GM20431 (cell line): ENCODE data around the gene PHTF2.
"Not testable (repeated sequence)": the region's sequence is repeated elsewhere in the genome, so short reads cannot be mapped to it uniquely, and the experiment has no call there.

Experiments
- in situ Hi-C: fragments of 300-500 bp; cut with MseI, MboI; formaldehyde crosslinking; loops from one replicate; pipeline ENCODE4 v1.15.0; 2020; ENCODE audit warnings: low sequenced_read_pairs; ENCODE audit not compliant: unreplicated experiment

Gene PHTF2

GRCh38 chr7:77975672-77976480, 177.3 kb downstream of the PHTF2 start:
- in situ Hi-C loops, result no loop called here

- in situ Hi-C loops, result no loop called here
Observed at GRCh38 chr7:77979219-77979618, 180.6 kb downstream of the PHTF2 start.

DNA sequence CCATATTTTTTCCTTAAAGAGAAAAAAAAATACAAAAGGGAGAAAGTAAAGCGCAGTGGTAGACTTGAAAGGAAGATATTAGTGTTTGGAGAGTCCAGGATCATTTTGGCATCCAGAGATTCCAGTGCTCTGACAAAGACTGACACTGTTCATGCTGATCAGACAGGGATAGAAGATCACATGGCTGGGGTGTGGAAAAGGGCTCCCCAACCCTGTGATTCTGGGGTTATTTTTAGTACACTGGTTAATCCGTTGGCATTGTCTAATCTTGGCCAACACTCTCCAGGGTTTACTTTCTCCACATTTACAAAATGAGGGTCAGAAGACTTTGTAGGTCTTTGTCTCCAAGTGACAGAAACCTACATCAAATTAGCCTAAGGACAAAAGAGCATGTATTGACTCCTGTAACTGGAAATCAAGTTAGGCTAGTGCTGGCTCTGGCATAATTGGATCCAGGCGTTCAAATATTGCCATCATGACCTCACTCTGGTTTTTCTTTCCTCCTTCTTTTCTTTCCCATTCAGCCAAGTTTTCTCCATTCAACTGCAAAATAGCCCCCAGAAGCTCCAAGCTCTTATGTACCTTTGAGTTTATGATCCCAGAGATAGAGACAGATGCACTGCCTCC, 181.6 kb downstream of the PHTF2 start:
- in situ Hi-C loops, result no loop called here

DNA sequence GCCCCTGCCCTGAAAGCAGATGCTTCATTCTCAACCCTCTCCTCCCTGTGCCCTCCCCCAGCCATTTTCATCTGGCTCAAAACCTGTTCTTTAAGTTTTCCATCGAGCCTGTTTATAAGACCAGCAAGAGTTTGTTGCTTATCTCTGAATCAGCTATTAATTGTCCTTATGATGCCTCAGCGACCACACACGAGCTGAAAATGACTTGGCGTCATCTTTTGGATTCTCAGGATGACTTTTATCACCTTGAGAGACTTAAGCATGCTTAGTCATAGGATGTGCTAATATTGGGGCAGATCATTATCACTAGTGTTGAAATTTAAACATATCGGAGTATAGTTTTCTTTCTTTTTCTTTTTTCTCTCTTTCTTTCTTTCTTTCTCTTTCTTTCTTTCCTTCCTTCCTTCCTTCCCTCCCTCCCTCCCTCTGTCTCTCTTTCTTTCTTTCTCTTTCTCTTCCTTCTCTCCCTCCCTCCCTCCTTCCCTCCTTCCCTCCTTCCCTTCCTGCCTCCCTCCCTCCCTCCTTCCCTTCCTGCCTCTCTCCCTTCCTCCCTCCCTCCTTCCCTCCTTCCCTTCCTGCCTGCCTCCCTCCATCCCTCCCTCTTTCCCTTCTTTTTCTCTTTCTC, 184.5 kb downstream of the PHTF2 start:
- in situ Hi-C loops, result no loop called here

GRCh38 chr7:77983973-77984372, 185.4 kb downstream of the PHTF2 start:
- in situ Hi-C loops, result no loop called here

DNA sequence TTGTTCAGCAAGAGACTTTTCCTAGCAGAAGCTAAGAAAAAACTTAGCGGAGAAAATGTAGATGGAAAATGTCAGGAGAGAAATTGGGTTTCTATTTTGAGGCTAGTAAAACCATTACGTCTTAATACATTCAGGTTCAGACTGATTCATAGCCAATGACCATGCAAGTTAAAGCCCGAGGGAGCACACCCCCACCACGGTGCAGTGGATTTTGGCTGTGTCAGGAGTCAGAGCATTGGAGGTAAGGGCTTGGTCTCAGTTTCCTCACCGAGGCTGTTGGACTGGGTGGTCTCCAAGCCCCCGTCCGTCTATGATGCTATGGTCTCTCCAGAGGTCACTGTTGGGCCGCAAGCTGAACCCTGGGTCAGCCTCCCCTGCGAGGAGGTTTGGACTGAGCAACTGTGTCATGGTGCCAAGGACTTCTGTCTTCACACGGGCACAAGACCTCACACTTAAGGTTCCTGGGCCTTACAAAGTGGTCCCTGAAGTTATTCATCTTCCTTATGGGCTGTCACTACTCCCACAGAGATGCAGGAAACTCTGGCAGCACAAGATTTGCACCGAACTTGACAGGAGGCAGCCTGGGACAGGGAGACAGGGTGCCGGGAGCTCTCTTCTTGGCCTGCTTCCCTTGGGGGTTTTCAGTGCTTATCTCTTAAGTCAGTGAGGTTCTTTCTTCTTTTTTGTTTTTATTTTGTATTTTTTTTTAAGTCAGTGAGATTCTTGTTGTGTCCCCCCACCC, 186.8 kb downstream of the PHTF2 start:
- in situ Hi-C loops, result no loop called here

- in situ Hi-C loops, result no loop called here
Observed at GRCh38 chr7:77985974-77986339, 187.4 kb downstream of the PHTF2 start.

DNA sequence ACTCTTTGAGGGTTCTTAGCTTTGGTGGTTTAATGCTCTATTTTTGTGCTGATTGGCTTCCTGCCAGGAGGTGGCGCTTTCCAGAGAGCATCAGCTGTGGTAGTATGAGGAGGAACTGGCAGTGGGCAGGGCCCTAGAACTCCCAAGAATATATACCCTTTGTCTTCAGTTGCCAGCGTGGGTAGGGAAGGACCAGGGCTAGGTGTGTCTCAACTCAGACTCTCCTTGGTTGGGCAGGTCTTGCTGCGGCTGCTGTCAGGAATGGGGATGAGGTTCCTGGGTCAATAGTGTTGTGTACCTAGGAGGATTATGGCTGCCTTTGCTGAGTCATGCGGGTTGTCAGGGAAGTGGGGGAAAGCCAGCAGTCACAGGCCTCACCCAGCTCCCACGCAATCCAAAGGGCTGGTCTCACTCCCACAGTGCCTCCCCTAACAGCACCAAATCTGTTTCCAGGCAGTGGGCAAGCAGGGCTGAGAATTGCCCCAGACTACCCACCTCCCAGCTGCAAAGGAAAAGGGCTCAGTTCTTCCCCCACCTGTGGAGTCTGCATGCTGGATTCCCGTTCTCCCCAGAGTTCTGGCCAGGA, 191.5 kb downstream of the PHTF2 start:
- in situ Hi-C loops, result no loop called here

DNA sequence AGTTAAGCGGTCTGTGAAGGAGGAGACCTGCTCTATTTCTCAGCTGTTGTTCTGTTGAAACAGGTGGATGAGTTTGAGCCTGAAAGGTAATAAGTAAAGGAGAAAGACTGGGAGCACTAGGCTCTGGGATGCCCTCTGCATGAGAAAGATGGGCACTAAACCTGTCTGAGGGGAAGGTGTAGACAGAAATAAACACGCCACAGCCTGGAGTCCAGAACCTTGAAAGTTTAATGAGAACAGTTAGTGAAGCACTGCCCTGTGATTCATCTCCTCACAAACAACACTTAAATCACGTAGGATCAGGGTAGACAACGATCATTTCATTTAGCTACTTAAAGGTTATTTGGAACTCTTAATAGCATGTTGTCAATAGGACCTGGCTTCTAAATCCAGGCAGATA, 193.1 kb downstream of the PHTF2 start:
- in situ Hi-C loops, result no loop called here

- in situ Hi-C loops, result no loop called here
Observed at GRCh38 chr7:77993838-77994237, 195.3 kb downstream of the PHTF2 start.

DNA sequence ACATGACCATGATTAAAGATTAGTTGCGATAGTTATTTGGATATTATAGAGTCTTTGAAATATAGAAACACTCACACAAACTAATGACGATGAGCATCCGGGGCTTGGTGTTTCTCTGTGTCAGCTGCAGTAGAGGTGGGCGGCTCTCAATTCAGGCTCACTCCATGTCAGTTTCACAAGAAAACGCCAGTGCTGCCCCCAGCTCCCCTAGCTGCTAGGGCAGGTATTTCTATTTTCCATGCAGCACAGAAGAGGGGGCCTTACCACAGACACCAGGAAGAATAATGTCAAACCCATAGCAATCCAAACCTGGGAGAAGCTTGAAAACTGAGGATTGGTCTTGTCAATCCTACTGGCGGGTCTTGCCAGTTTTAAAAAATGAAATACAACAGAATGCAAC, 197.1 kb downstream of the PHTF2 start:
- in situ Hi-C loops, result no loop called here

DNA sequence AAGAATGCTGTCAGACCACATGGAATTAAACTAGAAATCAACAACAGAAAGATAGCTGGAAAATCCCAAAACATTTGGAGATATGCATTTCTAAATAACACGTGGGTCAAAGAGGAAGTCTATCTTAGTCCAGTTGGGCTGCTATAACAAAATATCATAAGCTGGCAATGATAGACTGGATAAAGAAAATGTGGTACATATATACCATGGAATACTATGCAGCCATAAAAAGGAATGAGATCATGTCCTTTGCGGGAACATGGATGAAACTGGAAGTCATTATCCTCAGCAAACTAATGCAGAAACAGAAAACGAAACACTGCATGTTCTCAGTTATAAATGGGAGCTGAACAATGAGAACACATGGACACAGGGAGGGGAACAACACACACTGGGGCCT, 200.6 kb downstream of the PHTF2 start:
- in situ Hi-C loops, result not testable (repeated sequence)

DNA sequence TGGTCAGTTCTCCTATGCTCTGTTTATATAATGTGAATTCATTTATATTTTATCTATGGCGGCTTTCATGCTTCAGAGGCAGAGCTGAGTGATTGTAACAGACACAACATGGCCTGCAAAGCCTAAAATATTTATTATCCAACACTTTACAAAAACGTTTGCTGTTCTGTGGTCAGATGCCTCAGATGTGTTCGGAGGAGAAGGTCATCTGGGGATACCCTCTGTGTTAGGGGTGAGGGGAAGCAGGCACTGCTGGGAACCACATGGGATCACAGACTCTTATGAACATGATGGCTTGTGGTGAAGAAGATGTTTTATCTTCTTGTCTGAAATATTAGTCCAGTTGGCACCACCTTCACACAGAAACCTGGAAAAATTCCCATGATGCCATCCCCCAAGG, 203.4 kb downstream of the PHTF2 start:
- in situ Hi-C loops, result loop anchor here (25.0 kb wide), 1 partner anchor 340 kb away; no protein-coding TSS in a partner anchor

DNA sequence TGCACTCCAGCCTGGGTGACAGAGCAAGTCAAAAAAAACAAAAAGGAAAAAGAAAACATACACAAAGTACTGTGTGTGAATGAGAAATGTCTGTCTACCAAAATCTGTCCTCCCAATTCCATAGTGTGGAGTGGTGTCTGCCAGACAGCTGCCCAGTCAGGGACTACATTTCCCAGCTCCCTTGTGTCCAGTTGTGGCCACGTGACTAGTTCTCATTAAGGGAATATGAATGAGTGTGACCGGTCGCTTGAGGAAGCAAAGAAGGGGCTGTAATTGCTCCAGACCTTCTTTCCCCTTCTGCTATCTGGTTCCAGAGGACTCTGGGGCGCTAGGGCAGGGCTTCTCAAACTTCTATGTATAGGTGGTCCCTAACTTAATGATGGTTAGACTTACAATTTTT, 204.1 kb downstream of the PHTF2 start:
- in situ Hi-C loops, result loop anchor here (25.0 kb wide), 1 partner anchor 340 kb away; no protein-coding TSS in a partner anchor

- in situ Hi-C loops, result loop anchor here (25.0 kb wide), 1 partner anchor 344 kb away; no protein-coding TSS in a partner anchor
Observed at GRCh38 chr7:78006063-78006755, 207.6 kb downstream of the PHTF2 start.
